ENCODE measurements around the gene LZTFL1.

LZTFL1 gene

DNA sequence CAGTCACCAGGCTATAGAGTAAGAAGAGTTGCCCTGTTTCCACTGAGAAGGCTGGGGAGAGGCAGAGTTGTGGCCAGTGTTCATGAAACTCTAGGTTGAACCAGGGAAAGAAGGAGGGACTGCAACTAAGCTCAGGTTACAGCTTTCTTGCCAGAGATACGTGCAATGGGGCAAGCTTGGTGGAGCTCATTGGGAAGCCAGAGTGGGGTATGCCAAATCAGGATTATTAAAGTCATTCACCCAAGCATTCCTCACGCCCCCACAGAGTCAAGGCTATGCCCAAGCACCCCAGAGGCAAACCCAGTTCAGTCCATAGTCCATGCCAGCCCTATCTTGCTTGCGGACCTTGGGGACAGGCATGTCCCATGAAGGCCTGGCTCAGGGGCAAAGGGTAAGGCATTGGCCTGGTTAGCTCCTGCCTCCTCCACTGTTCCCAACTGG lies 63.1 kb downstream of the LZTFL1 start:
- H3K4me1 ChIP-seq (ENCODE audit: insufficient read depth, low read length), result peaks cover 3% of the 10 kb centered on the region; the same call in 1 of the 2 replicates
- no peaks in the 10 kb centered on the region for H3K9me3 ChIP-seq (ENCODE audit: control insufficient read depth, insufficient read depth, low read length)
- no peaks in the 10 kb centered on the region for H3K36me3 ChIP-seq (ENCODE audit: insufficient read depth, low read length)
- no peak overlapping the region for H3K9ac ChIP-seq (ENCODE audit: low read depth, low read length)

DNA sequence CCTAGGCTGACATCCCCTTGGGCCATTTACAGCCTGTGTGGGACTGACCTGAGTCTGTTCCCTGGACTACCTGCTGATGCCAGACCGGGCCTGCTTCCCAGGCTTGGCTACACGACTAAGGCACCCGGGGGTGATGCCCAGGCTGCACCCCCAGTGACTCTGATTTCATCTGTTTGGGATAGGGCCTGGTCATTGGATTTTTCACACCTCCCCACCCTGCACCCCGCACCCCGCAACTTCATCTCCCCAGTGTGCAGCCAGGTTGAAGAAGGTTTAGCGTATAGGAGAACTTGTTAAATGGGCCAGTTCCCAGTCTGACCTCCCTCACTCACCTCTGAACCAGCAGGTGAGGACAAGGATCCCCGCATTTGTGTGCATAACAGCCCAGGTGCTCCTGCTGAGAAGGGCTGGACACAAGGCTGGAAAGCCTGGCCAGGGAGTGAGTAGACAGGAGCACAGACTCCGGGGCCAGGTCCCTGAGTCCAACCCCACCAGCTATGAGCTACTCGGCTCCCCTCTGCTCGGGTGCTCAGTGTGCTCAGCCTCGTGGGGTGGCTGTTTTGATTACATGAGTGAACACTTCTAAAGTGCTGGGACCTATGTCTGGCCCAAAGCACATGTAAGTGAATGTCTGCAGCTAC lies 64.1 kb downstream of the LZTFL1 start:
- Histone ChIP-seq H3K36me3 (ENCODE audit: insufficient read depth, low read length) (no peaks in the 10 kb centered on the region), H3K9me3 (ENCODE audit: control insufficient read depth, insufficient read depth, low read length) (no peaks in the 10 kb centered on the region), H3K4me1 (ENCODE audit: insufficient read depth, low read length) (peaks cover 3% of the 10 kb centered on the region; the same call in 1 of the 2 replicates), H3K9ac (ENCODE audit: low read depth, low read length) (no peak overlapping the region)

DNA sequence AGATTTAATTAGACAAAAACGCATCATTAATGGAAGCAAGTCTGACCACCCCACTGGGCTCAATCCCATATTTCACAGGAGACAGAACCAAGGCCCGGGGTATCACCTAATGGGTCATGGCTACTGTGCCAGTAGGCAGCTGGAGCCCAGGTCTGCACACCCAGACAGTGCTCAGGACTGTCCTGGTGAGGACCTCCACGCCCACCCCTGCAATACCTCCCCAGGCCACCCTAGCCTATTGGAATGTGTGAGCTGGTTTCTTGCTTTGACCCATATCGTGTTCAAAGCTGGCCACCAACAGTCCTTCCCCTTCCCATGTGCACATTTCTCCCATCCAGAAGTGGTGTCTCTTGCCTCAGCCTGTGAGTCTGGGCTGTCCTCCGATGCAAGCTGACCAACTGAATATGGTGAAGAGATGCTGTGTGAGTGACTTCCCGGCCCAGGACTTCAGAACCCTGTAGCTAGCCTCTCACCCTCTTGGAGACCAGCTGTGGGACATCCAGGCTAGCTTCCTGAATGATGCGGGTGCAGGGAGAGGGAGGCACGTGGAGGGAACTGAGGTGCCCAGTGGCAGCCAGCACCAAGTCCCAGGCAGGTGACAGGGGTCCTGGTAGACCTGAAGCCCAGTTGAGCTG lies 64.7 kb downstream of the LZTFL1 start:
- Histone ChIP-seq H3K4me1 (ENCODE audit: insufficient read depth, low read length) (peaks cover 3% of the 10 kb centered on the region; the same call in 1 of the 2 replicates), H3K9ac (ENCODE audit: low read depth, low read length) (no peak overlapping the region), H3K9me3 (ENCODE audit: control insufficient read depth, insufficient read depth, low read length) (no peaks in the 10 kb centered on the region), H3K36me3 (ENCODE audit: insufficient read depth, low read length) (no peaks in the 10 kb centered on the region)

DNA sequence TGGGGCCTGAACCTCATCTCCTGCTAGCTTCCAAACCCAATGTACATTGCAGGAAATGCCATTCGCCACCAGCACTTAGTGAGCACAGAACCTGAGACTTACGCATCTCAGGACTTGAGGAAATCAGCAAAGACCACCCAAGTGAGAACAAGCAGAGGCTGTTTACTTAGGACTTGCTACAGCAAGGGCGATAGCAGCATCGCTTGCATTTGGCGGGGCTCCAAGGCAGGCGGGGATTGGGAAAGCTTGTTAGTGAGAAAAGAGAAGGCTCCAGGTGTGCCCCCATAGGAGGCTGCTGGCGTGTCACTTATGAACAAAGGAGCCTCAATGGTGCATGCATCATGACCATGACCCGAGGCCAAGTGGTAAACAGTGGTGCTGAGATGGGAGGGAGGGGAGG lies 65.3 kb downstream of the LZTFL1 start:
- H3K4me1 ChIP-seq (ENCODE audit: insufficient read depth, low read length), result peaks cover 3% of the 10 kb centered on the region; the same call in 1 of the 2 replicates

DNA sequence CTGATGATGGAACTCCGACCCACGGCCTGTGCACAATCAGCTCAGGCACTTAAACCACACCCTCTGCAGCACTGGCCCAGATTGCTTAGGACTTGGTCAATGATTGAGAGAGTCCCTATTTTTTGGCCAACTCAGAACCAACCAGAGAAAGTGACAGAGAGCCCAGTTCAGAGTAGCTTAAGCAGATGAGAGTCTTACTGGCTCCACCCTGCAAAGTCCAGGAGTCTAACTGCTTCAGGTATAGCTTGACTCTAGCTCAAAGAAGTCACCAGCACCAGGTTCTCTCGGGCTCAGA lies 65.7 kb downstream of the LZTFL1 start:
- Histone ChIP-seq H3K36me3 (ENCODE audit: insufficient read depth, low read length) (no peaks in the 10 kb centered on the region), H3K9me3 (ENCODE audit: control insufficient read depth, insufficient read depth, low read length) (no peaks in the 10 kb centered on the region), H3K9ac (ENCODE audit: low read depth, low read length) (no peak overlapping the region), H3K4me1 (ENCODE audit: insufficient read depth, low read length) (peaks cover 3% of the 10 kb centered on the region; the same call in 1 of the 2 replicates)

More for the DNA sequence above, 65.3 kb downstream of the LZTFL1 start:
- Histone ChIP-seq H3K9me3 (ENCODE audit: control insufficient read depth, insufficient read depth, low read length) (no peaks in the 10 kb centered on the region), H3K36me3 (ENCODE audit: insufficient read depth, low read length) (no peaks in the 10 kb centered on the region), H3K9ac (ENCODE audit: low read depth, low read length) (no peak overlapping the region)

DNA sequence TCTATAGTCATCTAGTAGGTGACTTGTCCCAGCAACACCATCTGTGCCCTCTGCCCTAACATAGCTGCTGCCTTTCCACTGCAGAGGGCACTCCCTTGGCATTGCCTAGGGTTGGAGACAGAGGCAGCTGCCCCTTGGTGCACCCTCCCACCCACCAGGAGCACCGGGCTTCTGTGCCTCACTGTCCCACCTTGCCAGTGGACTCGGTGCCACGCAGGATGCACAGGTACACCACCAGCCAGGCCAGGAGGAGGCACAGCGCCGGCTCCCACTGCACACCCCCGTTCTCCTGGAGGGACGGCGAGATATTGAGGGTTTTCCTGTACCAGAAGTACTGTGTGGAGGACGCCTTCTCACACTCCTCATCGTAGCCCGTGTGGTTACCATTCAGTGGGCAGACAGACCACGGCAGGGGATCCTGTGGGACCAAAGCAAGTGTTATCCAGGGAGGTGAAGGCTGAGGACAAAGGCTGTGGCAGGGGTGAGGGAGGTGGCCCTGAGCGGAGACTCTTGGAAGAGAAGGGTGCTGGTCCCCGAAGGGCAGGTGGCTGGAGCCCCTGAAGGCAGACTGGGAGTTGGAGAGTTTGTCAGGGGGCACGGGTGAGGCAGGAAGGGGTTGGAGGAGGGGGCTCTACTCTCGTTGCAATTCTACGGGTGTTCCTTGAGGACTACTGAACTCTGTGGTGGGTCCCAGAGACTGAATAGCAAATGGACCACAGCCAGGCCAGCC lies 66.2 kb downstream of the LZTFL1 start:
- H3K4me1 ChIP-seq (ENCODE audit: insufficient read depth, low read length), result peaks cover 3% of the 10 kb centered on the region; the same call in 1 of the 2 replicates
- H3K9ac ChIP-seq (ENCODE audit: low read depth, low read length), result no peak overlapping the region
- H3K36me3 ChIP-seq (ENCODE audit: insufficient read depth, low read length), result no peaks in the 10 kb centered on the region
- no peaks in the 10 kb centered on the region for H3K9me3 ChIP-seq (ENCODE audit: control insufficient read depth, insufficient read depth, low read length)

DNA sequence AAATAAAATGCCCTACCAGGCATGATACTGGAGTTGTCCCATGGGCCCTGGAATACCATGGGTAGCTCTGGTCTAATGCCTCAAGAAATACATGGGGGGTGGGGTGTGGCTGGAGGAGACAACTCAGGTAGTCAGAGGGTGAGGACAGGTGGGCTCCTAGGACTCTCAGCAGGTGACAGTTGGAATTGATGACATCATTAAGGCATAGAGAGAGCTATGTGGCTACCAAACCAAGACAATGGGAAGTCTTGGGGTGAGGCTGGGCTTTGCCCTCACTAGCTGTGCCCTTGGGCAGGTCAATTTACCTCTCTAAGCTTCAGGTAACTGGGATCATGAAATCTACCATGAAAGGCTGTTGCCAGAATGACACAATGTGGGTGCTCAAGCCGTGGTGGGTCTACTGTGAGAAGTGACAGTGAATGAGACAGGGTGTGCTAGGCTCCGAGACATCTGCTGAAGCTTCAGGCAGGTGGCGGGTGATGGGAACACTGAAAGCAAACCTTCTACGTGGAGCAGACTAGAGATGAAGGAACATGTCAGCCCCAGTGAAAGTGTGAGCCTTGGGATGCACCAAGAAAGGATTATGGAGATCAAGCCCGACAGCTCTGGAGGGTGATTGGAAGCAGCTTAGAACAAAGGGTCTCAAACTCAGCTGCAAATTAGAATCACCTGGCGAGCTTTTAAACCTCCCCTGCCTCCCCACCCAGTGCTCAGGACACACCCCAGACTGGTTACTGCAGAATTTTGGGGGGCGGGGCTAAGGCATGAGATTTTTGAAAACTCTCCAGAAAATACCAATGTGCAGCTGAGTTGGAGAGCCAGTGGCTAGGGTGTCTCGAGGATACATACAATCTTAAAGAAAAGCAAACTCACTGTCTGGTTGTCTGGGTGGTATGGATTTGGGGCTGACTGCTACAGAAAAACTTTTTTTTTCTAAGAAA lies 67.1 kb downstream of the LZTFL1 start:
- no peak overlapping the region for H3K9ac ChIP-seq (ENCODE audit: low read depth, low read length)
- H3K36me3 ChIP-seq (ENCODE audit: insufficient read depth, low read length), result no peaks in the 10 kb centered on the region
- no peaks in the 10 kb centered on the region for H3K4me1 ChIP-seq (ENCODE audit: insufficient read depth, low read length)
- H3K9me3 ChIP-seq (ENCODE audit: control insufficient read depth, insufficient read depth, low read length), result no peaks in the 10 kb centered on the region

DNA sequence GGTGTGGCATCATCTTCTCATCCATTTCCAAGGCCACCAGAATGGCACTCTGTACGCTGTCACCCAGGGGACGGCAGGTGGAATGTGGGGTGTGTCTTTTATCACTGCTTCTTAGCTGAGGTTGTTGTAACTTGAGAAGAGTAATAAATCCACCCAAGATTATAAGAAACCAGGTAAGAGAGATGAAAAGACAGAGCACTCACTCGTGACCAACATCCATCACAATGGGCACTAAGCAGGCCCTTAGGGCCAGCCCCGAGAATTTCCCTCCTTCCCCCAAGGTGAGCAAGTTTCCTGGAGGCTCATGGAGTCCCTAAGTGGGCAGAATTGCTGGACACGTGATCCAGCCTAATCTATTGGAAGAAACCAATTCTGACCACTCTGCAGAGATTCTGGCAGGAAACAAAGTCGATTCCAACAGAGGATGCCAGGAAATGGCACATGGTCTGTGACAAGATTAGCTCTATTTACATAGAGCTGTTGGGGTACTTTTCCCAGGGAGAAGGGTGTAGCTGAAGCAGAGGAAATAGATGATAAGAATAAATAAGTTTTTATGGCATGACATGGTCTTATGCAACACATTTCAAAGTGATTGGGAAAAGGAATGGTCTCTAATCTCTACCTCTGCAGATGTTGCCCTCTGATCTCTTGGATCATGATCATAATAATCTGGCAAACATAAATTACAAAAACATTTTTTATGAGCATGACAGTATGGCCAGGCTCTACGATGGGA lies 68.0 kb downstream of the LZTFL1 start:
- H3K36me3 ChIP-seq (ENCODE audit: insufficient read depth, low read length), result no peaks in the 10 kb centered on the region
- no peaks in the 10 kb centered on the region for H3K9me3 ChIP-seq (ENCODE audit: control insufficient read depth, insufficient read depth, low read length)
- no peak overlapping the region for H3K9ac ChIP-seq (ENCODE audit: low read depth, low read length)
- no peaks in the 10 kb centered on the region for H3K4me1 ChIP-seq (ENCODE audit: insufficient read depth, low read length)
